ENCODE results near the gene ABHD12. TPM values are rescaled to one million over a fixed set of nuclear protein-coding genes. Genes with fewer than 3 reads are reported as not detected.

ABHD12 gene
- total and polyA plus RNA-seq, 10 of the 15 experiments (the other 5 are each of a cell fraction or from before 2014, with no cell fraction given), result 1.5 to 61.8 (median 26.7) TPM

GRCh38 chr20:25309395-25310267 lies 81.0 kb downstream of the ABHD12 start:
- ChIA-PET CTCF (interaction anchor here (0.5 to 2.6 kb wide), 5 partner anchors 11 to 144 kb away, joined by 3 to 23 read pairs (median 6); no protein-coding TSS in a partner anchor), SMC1A (ENCODE audit: uncharacterized antibody, unreplicated experiment) (interaction anchor here (0.7 to 2.6 kb wide), 3 partner anchors 11 to 88 kb away, joined by 3 to 39 read pairs (median 7); partner anchors contain the start of gene ABHD12), RAD21 (ENCODE audit: unreplicated experiment) (interaction anchor here (1.0 to 3.5 kb wide), 4 partner anchors 9 to 89 kb away, joined by 3 to 29 read pairs (median 8); no protein-coding TSS in a partner anchor), POLR2A (no interaction called here)
- no peak overlapping the region for H3K9ac ChIP-seq (ENCODE audit: control insufficient read depth, insufficient read depth, low read length)
- no peak overlapping the region for H2AFZ ChIP-seq (ENCODE audit: control insufficient read depth, low read depth, low read length)
- peaks cover 33% of the 10 kb centered on the region for H3K4me1 ChIP-seq (ENCODE audit: control insufficient read depth, insufficient read depth, low read length)
- DNase-seq (ENCODE audit: low read depth, low spot score), result no peak
- H3K79me2 ChIP-seq (ENCODE audit: control insufficient read depth, insufficient read depth, low read length), result no peaks in the 10 kb centered on the region; the same call in 1 of the 2 replicates
- intact Hi-C loops (cut with micrococcal nuclease; ENCODE audit: unreplicated experiment) (loop anchor here (10.0 kb wide), 1 partner anchor 315 kb away; the partner anchor contains the start of gene NANP), in situ Hi-C loops (cut with MboI) (no loop called here)
- FAIRE-seq, result no peak
- peaks cover 10 to 12% of the 10 kb centered on the region in 2 experiments; a peak in 3 of 4 replicates for H3K36me3 ChIP-seq (ENCODE audit: control insufficient read depth in 2 of 2, insufficient read depth in 2 of 2, low read length in 1 of 2)
- no peaks in the 10 kb centered on the region for H4K20me1 ChIP-seq (ENCODE audit: control insufficient read depth, insufficient read depth)
- peak overlapping the region; percentile 83; the same call in 1 of the 2 replicates for H3K4me2 ChIP-seq (ENCODE audit: control insufficient read depth, insufficient read depth)
- BruUV-seq (replicated peaks), result no TSS peak
- no peak overlapping the region for H3K4me3 ChIP-seq
- H3K27ac ChIP-seq (ENCODE audit: control insufficient read depth, insufficient read depth), result peak overlapping the region; percentile 92
- ATAC-seq, result peak; percentile 30
- 93% methylated on average over 18 of the region's 18 CpGs for WGBS (ENCODE audit: insufficient coverage, insufficient replicate concordance, low lambda C conversion rate, missing lambda C conversion rate)
- H3K27me3 ChIP-seq (replicated peaks in 1 of 2; ENCODE audit: control insufficient read depth in 2 of 2, insufficient read depth in 2 of 2, low read length in 1 of 2), result no peaks in the 10 kb centered on the region
- H3K9me3 ChIP-seq (replicated peaks; ENCODE audit: control insufficient read depth, insufficient read depth, low read length), result no peaks in the 10 kb centered on the region
- TF ChIP-seq RB1 (IDR thresholded peaks at IDR 0.05; ENCODE audit: borderline replicate concordance), result no peak
- no peak for TF ChIP-seq MYC (IDR thresholded peaks at IDR 0.05; ENCODE audit: insufficient read depth, insufficient read length, insufficient replicate concordance, low read length, severe bottlenecking)
- no peak for TF ChIP-seq NR2C2 (IDR thresholded peaks at IDR 0.05; ENCODE audit: borderline replicate concordance, control insufficient read depth, insufficient read length, low read depth)
- TF ChIP-seq USF2 (IDR thresholded peaks at IDR 0.05; ENCODE audit: borderline replicate concordance, low read depth, low read length), result no peak
- TF ChIP-seq MTA2 (IDR thresholded peaks at IDR 0.05; ENCODE audit: low read depth), result no peak
- TF ChIP-seq PBX3 (IDR thresholded peaks at IDR 0.05; ENCODE audit: insufficient replicate concordance, low read depth, low read length), result no peak
- no peak for TF ChIP-seq ELK1 (IDR thresholded peaks at IDR 0.05; ENCODE audit: low read depth, low read length)
- no peak for TF ChIP-seq SREBF1 (IDR thresholded peaks at IDR 0.05; ENCODE audit: low read length)
- TF ChIP-seq USF1 (IDR thresholded peaks at IDR 0.05; ENCODE audit: borderline replicate concordance, extremely low read length, insufficient read depth, low read depth, low read length), result no peak
- no peak for TF ChIP-seq ZNF384 (IDR thresholded peaks at IDR 0.05; ENCODE audit: borderline replicate concordance, low read depth, low read length)
- TF ChIP-seq KAT2A (conservative IDR thresholded peaks at IDR 0.05; ENCODE audit: control insufficient read depth, low read depth, low read length), result no peak
- no peak for TF ChIP-seq WRNIP1 (IDR thresholded peaks at IDR 0.05; ENCODE audit: borderline replicate concordance, low read depth, low read length)
